Activated effector memory CD4-positive, alpha-beta T cell treated with Interleukin-2 at 50 U/mL for 16 hours (primary cell): ENCODE measurements around the gene UBE2O.

Source experiments
- DNase-seq: peaks from one replicate; pipeline ENCODE4 v3.0.0-alpha.2; 2020

UBE2O gene

GRCh38 chr17:76385892-76386786 is 66.8 kb downstream of the UBE2O start:
- peak; percentile 67 for DNase-seq

GRCh38 chr17:76384987-76385891 is 67.7 kb downstream of the UBE2O start:
- peak; percentile 23 for DNase-seq

- peak; percentile 45 for DNase-seq
Measured at GRCh38 chr17:76384222-76384986, 68.5 kb downstream of the UBE2O start, which contains the start of gene SPHK1. Gene SPHK1, plus strand, starts transcription at chr17:76384609. Its CDS starts 1,036 bp downstream, at chr17:76385645.

- DNase-seq, result no peak
Measured at GRCh38 chr17:76383546-76384221, 69.3 kb downstream of the UBE2O start.

GRCh38 chr17:76382803-76383545 is 70.0 kb downstream of the UBE2O start:
- peak; percentile 55 for DNase-seq

GRCh38 chr17:76382351-76382802 is 70.6 kb downstream of the UBE2O start:
- no peak for DNase-seq

- no peak for DNase-seq
Measured at GRCh38 chr17:76381633-76382350, 71.2 kb downstream of the UBE2O start.

- no peak for DNase-seq
Measured at GRCh38 chr17:76379646-76380376, 73.1 kb downstream of the UBE2O start.

- DNase-seq, result no peak
Measured at GRCh38 chr17:76379275-76379641, 73.7 kb downstream of the UBE2O start.

GRCh38 chr17:76378548-76379274 is 74.2 kb downstream of the UBE2O start:
- DNase-seq, result no peak

- DNase-seq, result no peak
Measured at GRCh38 chr17:76376318-76377133, 76.4 kb downstream of the UBE2O start.

- DNase-seq, result no peak
Measured at GRCh38 chr17:76371656-76372628, 81.0 kb downstream of the UBE2O start.

- no peak for DNase-seq
Measured at GRCh38 chr17:76370261-76370993, 82.5 kb downstream of the UBE2O start.

GRCh38 chr17:76369804-76370203 is 83.1 kb downstream of the UBE2O start:
- no peak for DNase-seq

- DNase-seq, result no peak
Measured at GRCh38 chr17:76369379-76369778, 83.6 kb downstream of the UBE2O start.

GRCh38 chr17:76368545-76368944 is 84.4 kb downstream of the UBE2O start:
- no peak for DNase-seq
